ENCODE data around the gene ANKRD13A. TPM values are rescaled to one million over a fixed set of nuclear protein-coding genes. Genes with fewer than 3 reads are reported as not detected.
A peak's percentile ranks its signal among the peaks of the same experiment; 100 is the strongest.

The ANKRD13A gene
- total RNA-seq, 4 donors from 2014 or later, result 91.3 to 165 (median 124) TPM

GRCh38 chr12:110012659-110013058, 13.4 kb downstream of the ANKRD13A start:
- Histone ChIP-seq H3K36me3 (peaks cover 28 to 58% (median 49%) of the 10 kb centered on the region in 4 donors), H3K4me1 (peaks cover 0 to 25% (median 9%) of the 10 kb centered on the region in 4 donors), H3K27ac (replicated peaks in 1 of 4) (no peak overlapping the region), H3K4me3 (no peak overlapping the region), H3K27me3 (no peaks in the 10 kb centered on the region), H3K9me3 (no peaks in the 10 kb centered on the region)
- intact Hi-C loops (cut with DNase I), result no loop called here
- WGBS, result 91% methylated on average over 4 of the region's 4 CpGs
- DNase-seq (ENCODE audit: extremely low spot score), result no peak
- TF ChIP-seq EP300 (IDR thresholded peaks at IDR 0.05) (no peak), POLR2A (IDR thresholded peaks at IDR 0.05; ENCODE audit: low read depth) (no peak), POLR2AphosphoS5 (IDR thresholded peaks at IDR 0.05) (no peak)
- TF ChIP-seq, protein P1, sequence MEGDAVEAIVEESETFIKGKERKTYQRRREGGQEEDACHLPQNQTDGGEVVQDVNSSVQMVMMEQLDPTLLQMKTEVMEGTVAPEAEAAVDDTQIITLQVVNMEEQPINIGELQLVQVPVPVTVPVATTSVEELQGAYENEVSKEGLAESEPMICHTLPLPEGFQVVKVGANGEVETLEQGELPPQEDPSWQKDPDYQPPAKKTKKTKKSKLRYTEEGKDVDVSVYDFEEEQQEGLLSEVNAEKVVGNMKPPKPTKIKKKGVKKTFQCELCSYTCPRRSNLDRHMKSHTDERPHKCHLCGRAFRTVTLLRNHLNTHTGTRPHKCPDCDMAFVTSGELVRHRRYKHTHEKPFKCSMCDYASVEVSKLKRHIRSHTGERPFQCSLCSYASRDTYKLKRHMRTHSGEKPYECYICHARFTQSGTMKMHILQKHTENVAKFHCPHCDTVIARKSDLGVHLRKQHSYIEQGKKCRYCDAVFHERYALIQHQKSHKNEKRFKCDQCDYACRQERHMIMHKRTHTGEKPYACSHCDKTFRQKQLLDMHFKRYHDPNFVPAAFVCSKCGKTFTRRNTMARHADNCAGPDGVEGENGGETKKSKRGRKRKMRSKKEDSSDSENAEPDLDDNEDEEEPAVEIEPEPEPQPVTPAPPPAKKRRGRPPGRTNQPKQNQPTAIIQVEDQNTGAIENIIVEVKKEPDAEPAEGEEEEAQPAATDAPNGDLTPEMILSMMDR (IDR thresholded peaks at IDR 0.05), result no peak

DNA sequence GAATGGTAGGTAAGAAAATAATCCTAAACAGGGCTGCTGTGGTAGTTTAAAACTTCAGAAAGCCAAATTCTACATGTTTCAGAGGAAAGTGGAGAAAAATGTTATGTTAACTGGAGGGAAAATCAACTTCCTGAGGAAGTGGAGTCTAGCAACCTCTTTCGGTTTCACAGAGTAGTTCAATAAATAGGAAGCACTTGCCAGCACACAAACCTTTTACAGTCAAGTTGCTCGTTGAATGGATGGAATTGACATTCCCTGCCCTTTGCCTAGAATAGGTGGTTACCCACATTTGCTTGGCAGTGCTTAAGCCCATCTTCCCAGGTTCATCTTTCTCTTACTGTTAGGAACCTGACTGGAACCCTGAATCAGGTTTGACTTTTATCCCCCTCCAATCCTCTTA, 15.9 kb downstream of the ANKRD13A start:
- no peak for DNase-seq (ENCODE audit: extremely low spot score)
- peaks cover 0 to 19% (median 9%) of the 10 kb centered on the region in 4 donors for H3K4me1 ChIP-seq
- TF ChIP-seq EP300 (IDR thresholded peaks at IDR 0.05) (no peak), POLR2AphosphoS5 (IDR thresholded peaks at IDR 0.05) (no peak), POLR2A (IDR thresholded peaks at IDR 0.05; ENCODE audit: low read depth) (no peak)
- TF ChIP-seq, protein P1 (IDR thresholded peaks at IDR 0.05), result no peak
- intact Hi-C loops (cut with DNase I), result no loop called here
- H3K36me3 ChIP-seq, result peaks cover 48 to 83% (median 74%) of the 10 kb centered on the region in 4 donors
- H3K9me3 ChIP-seq, result no peaks in the 10 kb centered on the region
- H3K4me3 ChIP-seq, result no peak overlapping the region
- no peak overlapping the region for H3K27ac ChIP-seq (replicated peaks in 1 of 4)
- 78% methylated on average over 2 of the region's 2 CpGs for WGBS
- H3K27me3 ChIP-seq, result no peaks in the 10 kb centered on the region

- whole genome bisulfite sequencing, result 90% methylated on average over 4 of the region's 4 CpGs
- DNase-seq (ENCODE audit: extremely low spot score), result no peak
- peak overlapping the region in 2 of 4 donors; percentile 40 to 44 for H3K27ac ChIP-seq (replicated peaks in 1 of 4)
- no peaks in the 10 kb centered on the region for H3K9me3 ChIP-seq
- no peaks in the 10 kb centered on the region for H3K27me3 ChIP-seq
- H3K36me3 ChIP-seq, result peaks cover 37 to 77% (median 67%) of the 10 kb centered on the region in 4 donors
- intact Hi-C loops (cut with DNase I), result no loop called here
- peaks cover 19 to 35% (median 32%) of the 10 kb centered on the region in 4 donors for H3K4me1 ChIP-seq
- no peak overlapping the region for H3K4me3 ChIP-seq
- TF ChIP-seq POLR2A (IDR thresholded peaks at IDR 0.05; ENCODE audit: low read depth), result no peak
- TF ChIP-seq, protein P1 (IDR thresholded peaks at IDR 0.05), result no peak
- no peak for TF ChIP-seq POLR2AphosphoS5 (IDR thresholded peaks at IDR 0.05)
- TF ChIP-seq EP300 (IDR thresholded peaks at IDR 0.05), result no peak
Observed at GRCh38 chr12:110020956-110021355, 21.7 kb downstream of the ANKRD13A start.

DNA sequence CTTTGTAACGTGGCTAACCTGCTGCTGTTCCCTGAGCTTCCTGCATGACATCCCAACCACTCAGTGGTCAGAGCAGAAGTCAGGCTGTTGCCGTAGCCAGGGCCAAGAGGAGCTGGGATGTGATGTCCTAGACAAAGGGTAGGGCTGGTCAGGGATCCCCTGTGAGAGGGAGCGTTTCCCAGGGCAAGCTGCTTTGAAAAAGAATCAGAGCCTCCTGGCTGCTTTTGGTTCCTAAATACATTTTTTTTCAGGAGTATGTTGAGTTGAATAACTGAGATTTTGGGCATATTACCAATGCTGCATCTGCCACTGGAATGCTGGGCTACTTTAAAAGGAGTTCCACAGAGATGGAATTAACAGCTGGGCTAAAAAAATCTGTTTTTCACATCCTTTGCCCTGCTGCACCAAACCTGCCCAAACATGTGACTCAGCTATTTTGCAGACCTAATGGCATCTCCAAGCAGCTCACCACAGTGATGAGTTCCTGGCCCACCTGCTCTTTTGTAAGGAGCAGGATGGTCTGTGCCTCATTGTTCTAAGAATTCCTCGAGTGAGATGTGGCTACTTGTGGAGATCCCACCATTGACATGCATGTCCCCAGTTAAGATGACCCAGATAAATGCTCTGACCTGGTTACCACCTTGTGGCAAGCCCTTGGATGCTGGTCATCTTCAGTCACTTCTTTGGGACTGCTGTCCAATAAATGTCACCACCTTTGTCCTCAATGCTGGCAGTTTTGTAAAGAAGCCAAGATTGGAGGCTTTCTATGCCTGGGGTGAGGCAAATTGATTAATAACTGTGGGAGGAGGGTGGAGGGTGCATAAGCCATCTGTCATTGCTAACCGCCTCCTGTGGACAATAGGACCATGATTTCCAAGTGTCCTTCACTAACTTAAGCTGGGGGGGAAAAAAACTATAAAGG, 24.1 kb downstream of the ANKRD13A start:
- DNase-seq (ENCODE audit: extremely low spot score), result no peak
- TF ChIP-seq POLR2A (IDR thresholded peaks at IDR 0.05; ENCODE audit: low read depth) (no peak), POLR2AphosphoS5 (IDR thresholded peaks at IDR 0.05) (no peak), EP300 (IDR thresholded peaks at IDR 0.05) (no peak)
- TF ChIP-seq, protein P1 (IDR thresholded peaks at IDR 0.05), result no peak
- Histone ChIP-seq H3K36me3 (peaks cover 44 to 79% (median 66%) of the 10 kb centered on the region in 4 donors), H3K27me3 (no peaks in the 10 kb centered on the region), H3K4me1 (peaks cover 19 to 39% (median 32%) of the 10 kb centered on the region in 4 donors), H3K9me3 (no peaks in the 10 kb centered on the region), H3K4me3 (no peak overlapping the region), H3K27ac (replicated peaks in 1 of 4) (peak overlapping the region; percentile 55 to 68 (median 67))
- 70% methylated on average over 5 of the region's 5 CpGs for WGBS
- intact Hi-C loops (cut with DNase I), result no loop called here
